IMR-90 (cell line): ENCODE measurements around the gene IPMK. TPM values are rescaled to one million over a fixed set of nuclear protein-coding genes. Genes with fewer than 3 reads are reported as not detected.

ENCODE experiments used
- ATAC-seq: fragments of 200-7000 bp; cut with Tn5 transposase; 2 replicates; pipeline ENCODE4 v1.9.1; 2020; ENCODE audit warnings: low read depth, mild to moderate bottlenecking, moderate library complexity
- BruUV-seq: library from RNA; stranded (reverse); fragments of 400-500 nt; replicated peaks from 2 replicates; lab custom pipeline; 2021; lab: Mats Ljungman, UMichigan
- CTCF ChIA-PET: fragments of 300-600 bp; formaldehyde crosslinking; extraction: SDS; loops from one replicate; lab custom pipeline; 2021; ENCODE audit warnings: antibody characterized with exemption; lab: Yijun Ruan, JAX
- POLR2A ChIA-PET: fragments of 300-600 bp; sonication (Branson Sonifier 250); formaldehyde crosslinking; loops from one replicate; lab custom pipeline; 2022; ENCODE audit warnings: antibody characterized with exemption; ENCODE audit not compliant: unreplicated experiment; lab: Charles Lee
- DNase-seq: peaks from one replicate; pipeline ENCODE4 v3.0.0; 2013
- H2AFZ ChIP-seq: replicated peaks from 2 replicates; pipeline ENCODE3; 2013; ENCODE audit warnings: low read length, mild to moderate bottlenecking; ENCODE audit not compliant: poor library complexity
- H2AK5ac ChIP-seq: 2 replicates; pipeline ENCODE4 v1.6.1; 2013; ENCODE audit warnings: low read depth, low read length, inconsistent platforms
- H2AK9ac ChIP-seq: replicated peaks from 2 replicates; pipeline ENCODE3; 2013; ENCODE audit warnings: mild to moderate bottlenecking, low read depth, low read length, moderate library complexity; ENCODE audit not compliant: poor library complexity
- H2BK120ac ChIP-seq: 2 replicates; pipeline ENCODE4 v1.6.1; 2013; ENCODE audit warnings: low read depth, low read length, inconsistent platforms
- H2BK15ac ChIP-seq: 3 replicates; pipeline ENCODE4 v1.6.1; 2013; ENCODE audit warnings: low read depth, low read length, inconsistent platforms
- H2BK20ac ChIP-seq: 2 replicates; pipeline ENCODE4 v1.6.1; 2013; ENCODE audit warnings: low read depth, mild to moderate bottlenecking, inconsistent platforms, low read length, moderate library complexity
- H2BK5ac ChIP-seq: 2 replicates; pipeline ENCODE4 v1.6.1; 2013; ENCODE audit warnings: mild to moderate bottlenecking, low read depth, low read length, inconsistent platforms; ENCODE audit not compliant: poor library complexity, severe bottlenecking
- H3K14ac ChIP-seq: replicated peaks from 2 replicates; pipeline ENCODE4 v1.6.1; 2013; ENCODE audit warnings: low read depth, low read length, inconsistent platforms
- H3K18ac ChIP-seq: 2 replicates; pipeline ENCODE4 v1.6.1; 2013; ENCODE audit warnings: low read depth, low read length, control low read depth
- H3K23ac ChIP-seq: 2 replicates; pipeline ENCODE4 v1.6.1; 2013; ENCODE audit warnings: low read depth, low read length, inconsistent platforms
- H3K27ac ChIP-seq: 2 replicates; pipeline ENCODE4 v1.5.1; 2013; ENCODE audit warnings: mild to moderate bottlenecking, control low read depth, low read length; ENCODE audit not compliant: insufficient read depth
- H3K27me3 ChIP-seq: 2 replicates; pipeline ENCODE4 v1.6.1; 2013; ENCODE audit warnings: low read length; ENCODE audit not compliant: control insufficient read depth, insufficient read depth
- H3K36me3 ChIP-seq: 2 replicates; pipeline ENCODE4 v1.6.1; 2013; ENCODE audit warnings: low read length, mixed read lengths; ENCODE audit not compliant: control insufficient read depth, insufficient read depth
- H3K4ac ChIP-seq: 2 replicates; pipeline ENCODE4 v1.6.1; 2013; ENCODE audit warnings: low read depth, low read length, inconsistent platforms
- H3K4me1 ChIP-seq: 2 replicates; pipeline ENCODE4 v1.6.1; 2013; ENCODE audit warnings: low read length, mixed read lengths; ENCODE audit not compliant: control insufficient read depth, insufficient read depth
- H3K4me2 ChIP-seq: 2 replicates; pipeline ENCODE4 v1.6.1; 2013; ENCODE audit warnings: low read depth, mild to moderate bottlenecking, control low read depth, low read length, moderate library complexity
- H3K4me3 ChIP-seq: 2 replicates; pipeline ENCODE4 v1.5.1; 2013; ENCODE audit warnings: low read depth, mild to moderate bottlenecking, control low read depth, low read length, moderate library complexity; ENCODE audit not compliant: insufficient read depth
- H3K56ac ChIP-seq: 2 replicates; pipeline ENCODE4 v1.6.1; 2013; ENCODE audit warnings: low read length, inconsistent platforms; ENCODE audit not compliant: insufficient read depth; ENCODE audit errors: extremely low read depth
- H3K79me1 ChIP-seq, 2 experiments: 2 replicates each; pipeline ENCODE4 v1.6.1; 2013; ENCODE audit warnings: low read length in 2 of 2, inconsistent platforms in 1 of 2, low read depth in 1 of 2
- H3K9ac ChIP-seq: 2 replicates; pipeline ENCODE4 v1.6.1; 2013; ENCODE audit warnings: low read depth, low read length, control low read depth
- H3K9me1 ChIP-seq: 2 replicates; pipeline ENCODE4 v1.6.1; 2013; ENCODE audit warnings: low read length, inconsistent platforms; ENCODE audit not compliant: insufficient read depth
- H3K9me3 ChIP-seq: 2 replicates; pipeline ENCODE4 v1.6.1; 2013; ENCODE audit warnings: low read length; ENCODE audit not compliant: control insufficient read depth, insufficient read depth
- H4K20me1 ChIP-seq: 2 replicates; pipeline ENCODE4 v1.6.1; 2013; ENCODE audit warnings: low read length, inconsistent platforms; ENCODE audit not compliant: insufficient read depth
- H4K5ac ChIP-seq: 2 replicates; pipeline ENCODE4 v1.6.1; 2013; ENCODE audit warnings: mild to moderate bottlenecking, low read depth, low read length, control low read depth
- H4K8ac ChIP-seq, 2 experiments: 2 replicates each; pipeline ENCODE4 v1.6.1; 2013; ENCODE audit warnings: low read depth in 2 of 2, low read length in 2 of 2, control low read depth in 1 of 2, inconsistent platforms in 1 of 2
- H4K91ac ChIP-seq: 2 replicates; pipeline ENCODE4 v1.6.1; 2013; ENCODE audit warnings: low read depth, low read length, inconsistent platforms; ENCODE audit not compliant: insufficient read depth
- BHLHE40 ChIP-seq: fragments of 150-350 bp; IDR thresholded peaks from 2 replicates; pipeline ENCODE4 v1.6.1; 2016; ENCODE audit warnings: mild to moderate bottlenecking, low read depth, low read length
- CHD1 ChIP-seq: IDR thresholded peaks from 2 replicates; pipeline ENCODE4 v1.6.1; 2012; ENCODE audit warnings: low read depth, low read length, improper control_type of control experiment
- FOS ChIP-seq: fragments of 150-350 bp; IDR thresholded peaks from 2 replicates; pipeline ENCODE4 v1.6.1; 2016; ENCODE audit warnings: low read depth, low read length
- MXI1 ChIP-seq: IDR thresholded peaks from 2 replicates; pipeline ENCODE4 v1.6.1; 2012; ENCODE audit warnings: low read depth, mild to moderate bottlenecking, low read length, moderate library complexity, borderline replicate concordance
- RCOR1 ChIP-seq: IDR thresholded peaks from 2 replicates; pipeline ENCODE4 v1.6.1; 2012; ENCODE audit warnings: mild to moderate bottlenecking, low read length, improper control_type of control experiment; ENCODE audit not compliant: insufficient replicate concordance
- RFX5 ChIP-seq: IDR thresholded peaks from 2 replicates; pipeline ENCODE4 v1.8.0; 2012; ENCODE audit warnings: low read depth, mild to moderate bottlenecking, low read length, moderate library complexity
- WGBS, 2 experiments: methylation state at CpG; one replicate each; pipeline versions ENCODE4 v1.1.5 to v1.1.7; 2013; ENCODE audit warnings: missing lambda C conversion rate in 2 of 2; ENCODE audit not compliant: insufficient read length in 1 of 2; ENCODE audit errors: extremely low coverage in 2 of 2; 5-methylcytosine and 5-hydroxymethylcytosine counted together
- dilution Hi-C: fragments of 300-500 bp; cut with HindIII; formaldehyde crosslinking; loops from one replicate; pipeline ENCODE4 v1.14.3; 2018; ENCODE audit warnings: low sequenced_read_pairs; ENCODE audit not compliant: unreplicated experiment
- in situ Hi-C: fragments of 300-500 bp; cut with MboI; formaldehyde crosslinking; loops from 3 replicates; pipeline ENCODE4 v1.14.3; 2019; ENCODE audit warnings: low sequenced_read_pairs, inconsistent platforms, mixed read lengths
- intact Hi-C: fragments of 100-400 bp; cut with micrococcal nuclease; formaldehyde crosslinking; loops from 2 replicates; pipeline ENCODE4 v1.10.0; 2022
- polyA plus RNA-seq, 3 experiments: library from polyadenylated mRNA; depleted of rRNA; stranded (reverse); fragments of >200 nt; gene quantifications; 2 replicates each; pipeline ENCODE4 v1.2.3, GENCODE V29; 2012; ENCODE audit warnings: low replicate concordance in 1 of 3
- total RNA-seq: library from RNA; depleted of rRNA; stranded (reverse); fragments of >200 nt; gene quantifications from 2 replicates; pipeline ENCODE4 v1.2.3, GENCODE V29; 2012
- TF ChIP-seq, protein P1 (sequence below): conservative IDR thresholded peaks from 2 replicates; pipeline ENCODE4 v1.5.1; 2012; ENCODE audit warnings: mild to moderate bottlenecking, low read depth, low read length, improper control_type of control experiment
- TF ChIP-seq, protein P2 (sequence below): fragments of 150-350 bp; IDR thresholded peaks from 2 replicates; pipeline ENCODE4 v1.6.1; 2017; ENCODE audit warnings: mild to moderate bottlenecking, antibody characterized with exemption, low read length, low read depth

The IPMK gene
- total and polyA plus RNA-seq, 2 of the 4 experiments (the other 2 are of a cell fraction), result 0.89 to 2.0 TPM

DNA sequence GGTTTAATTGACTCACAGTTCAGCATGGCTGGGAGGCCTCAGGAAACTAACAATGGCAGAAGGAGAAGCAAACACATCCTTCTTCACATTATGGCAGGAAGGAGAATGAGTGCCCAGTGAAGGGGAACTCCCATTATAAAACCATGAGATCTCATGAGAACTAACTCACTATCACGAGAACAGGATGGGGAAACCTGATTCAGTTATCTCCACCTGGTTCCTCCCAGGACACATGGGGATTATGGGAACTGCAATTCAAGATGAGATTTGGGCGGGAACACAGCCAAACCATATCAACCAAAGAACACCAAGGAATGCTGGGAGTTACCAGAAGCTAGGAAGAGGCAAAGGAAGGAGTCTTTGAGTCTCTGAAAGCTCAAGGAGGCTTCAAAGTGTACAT is 94.3 kb downstream of the IPMK start:
- H2AFZ ChIP-seq, result no peak overlapping the region
- DNase-seq, result no peak
- H2BK15ac ChIP-seq, result no peak overlapping the region
- no peak overlapping the region for H2AK5ac ChIP-seq
- no peak overlapping the region for H4K8ac ChIP-seq
- H3K4me3 ChIP-seq, result no peak overlapping the region
- dilution Hi-C loops (no loop called here), intact Hi-C loops (no loop called here), in situ Hi-C loops (no loop called here)
- ATAC-seq, result no peak
- H3K36me3 ChIP-seq, result no peaks in the 10 kb centered on the region
- no peak overlapping the region for H3K9ac ChIP-seq
- TF ChIP-seq, protein P1, sequence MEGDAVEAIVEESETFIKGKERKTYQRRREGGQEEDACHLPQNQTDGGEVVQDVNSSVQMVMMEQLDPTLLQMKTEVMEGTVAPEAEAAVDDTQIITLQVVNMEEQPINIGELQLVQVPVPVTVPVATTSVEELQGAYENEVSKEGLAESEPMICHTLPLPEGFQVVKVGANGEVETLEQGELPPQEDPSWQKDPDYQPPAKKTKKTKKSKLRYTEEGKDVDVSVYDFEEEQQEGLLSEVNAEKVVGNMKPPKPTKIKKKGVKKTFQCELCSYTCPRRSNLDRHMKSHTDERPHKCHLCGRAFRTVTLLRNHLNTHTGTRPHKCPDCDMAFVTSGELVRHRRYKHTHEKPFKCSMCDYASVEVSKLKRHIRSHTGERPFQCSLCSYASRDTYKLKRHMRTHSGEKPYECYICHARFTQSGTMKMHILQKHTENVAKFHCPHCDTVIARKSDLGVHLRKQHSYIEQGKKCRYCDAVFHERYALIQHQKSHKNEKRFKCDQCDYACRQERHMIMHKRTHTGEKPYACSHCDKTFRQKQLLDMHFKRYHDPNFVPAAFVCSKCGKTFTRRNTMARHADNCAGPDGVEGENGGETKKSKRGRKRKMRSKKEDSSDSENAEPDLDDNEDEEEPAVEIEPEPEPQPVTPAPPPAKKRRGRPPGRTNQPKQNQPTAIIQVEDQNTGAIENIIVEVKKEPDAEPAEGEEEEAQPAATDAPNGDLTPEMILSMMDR, result no peak
- TF ChIP-seq RFX5 (no peak), MXI1 (no peak), RCOR1 (no peak), FOS (no peak), BHLHE40 (no peak), CHD1 (no peak)
- TF ChIP-seq, protein P2, sequence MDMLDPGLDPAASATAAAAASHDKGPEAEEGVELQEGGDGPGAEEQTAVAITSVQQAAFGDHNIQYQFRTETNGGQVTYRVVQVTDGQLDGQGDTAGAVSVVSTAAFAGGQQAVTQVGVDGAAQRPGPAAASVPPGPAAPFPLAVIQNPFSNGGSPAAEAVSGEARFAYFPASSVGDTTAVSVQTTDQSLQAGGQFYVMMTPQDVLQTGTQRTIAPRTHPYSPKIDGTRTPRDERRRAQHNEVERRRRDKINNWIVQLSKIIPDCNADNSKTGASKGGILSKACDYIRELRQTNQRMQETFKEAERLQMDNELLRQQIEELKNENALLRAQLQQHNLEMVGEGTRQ, result no peak
- no peak overlapping the region for H3K23ac ChIP-seq
- no peak overlapping the region for H4K91ac ChIP-seq
- H3K9me3 ChIP-seq, result no peaks in the 10 kb centered on the region
- 0 out of 2 replicates have a peak, but pooled peaks cover 1% of the 10 kb centered on the region for H3K27me3 ChIP-seq
- H2BK20ac ChIP-seq, result no peak overlapping the region
- H3K79me1 ChIP-seq, result no peaks in the 10 kb centered on the region
- no peaks in the 10 kb centered on the region for H3K9me1 ChIP-seq
- no TSS peak for BruUV-seq
- POLR2A ChIA-PET, result no interaction called here
- no CpG with 5 or more reads among the region's 2 CpGs for WGBS, 2 experiments
- H3K56ac ChIP-seq, result no peak overlapping the region
- no peak overlapping the region for H3K4me2 ChIP-seq
- H3K18ac ChIP-seq, result no peak overlapping the region
- H2AK9ac ChIP-seq, result no peak overlapping the region
- H4K5ac ChIP-seq, result no peak overlapping the region
- no peaks in the 10 kb centered on the region for H3K4me1 ChIP-seq
- H3K27ac ChIP-seq, result no peak overlapping the region
- CTCF ChIA-PET, result no interaction called here
- H3K4ac ChIP-seq, result no peak overlapping the region
- no peaks in the 10 kb centered on the region for H4K20me1 ChIP-seq
- no peak overlapping the region for H2BK5ac ChIP-seq
- H2BK120ac ChIP-seq, result no peak overlapping the region
- H3K14ac ChIP-seq, result no peak overlapping the region
